Measurements from ENCODE around the gene TIPRL.

The TIPRL gene

DNA sequence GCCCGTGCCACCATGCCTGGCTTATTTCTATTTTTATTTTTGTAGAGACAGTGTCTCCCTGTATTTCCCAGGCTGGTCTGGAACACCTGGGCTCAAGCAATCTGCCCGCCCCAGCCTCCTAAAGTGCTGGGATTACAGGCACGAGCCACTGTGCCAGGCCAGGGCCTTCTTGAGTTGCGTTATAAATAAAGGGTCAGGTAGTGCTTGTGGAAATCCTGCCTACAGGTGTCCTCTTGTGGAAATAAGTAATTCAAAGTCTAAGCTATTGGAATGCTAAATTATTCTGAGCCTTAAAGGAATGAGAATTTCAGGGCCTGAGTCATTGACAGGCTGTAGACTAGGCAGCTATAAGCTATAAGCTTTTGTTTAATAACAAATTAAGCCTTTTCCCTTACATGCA, 38.9 kb downstream of the TIPRL start:
- no peak for DNase-seq

DNA sequence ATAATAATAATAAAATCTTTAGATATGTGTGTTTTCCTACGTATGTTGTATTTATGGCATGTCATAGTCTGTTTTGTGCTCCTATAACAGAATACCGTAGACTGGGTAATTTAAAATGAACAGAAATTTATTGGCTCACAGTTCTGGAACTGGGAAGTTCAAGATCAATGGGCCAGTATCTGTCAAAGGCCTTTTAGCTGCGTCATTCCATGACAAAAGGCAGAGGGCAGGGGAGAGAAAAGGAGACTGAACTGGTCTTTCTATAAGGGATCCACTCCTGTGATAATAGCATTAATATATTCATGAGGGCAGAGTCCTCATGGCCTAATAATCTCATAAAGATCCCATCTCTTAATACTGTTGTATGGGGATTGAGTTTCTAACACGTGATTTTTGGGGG, 39.9 kb downstream of the TIPRL start:
- DNase-seq, result no peak

DNA sequence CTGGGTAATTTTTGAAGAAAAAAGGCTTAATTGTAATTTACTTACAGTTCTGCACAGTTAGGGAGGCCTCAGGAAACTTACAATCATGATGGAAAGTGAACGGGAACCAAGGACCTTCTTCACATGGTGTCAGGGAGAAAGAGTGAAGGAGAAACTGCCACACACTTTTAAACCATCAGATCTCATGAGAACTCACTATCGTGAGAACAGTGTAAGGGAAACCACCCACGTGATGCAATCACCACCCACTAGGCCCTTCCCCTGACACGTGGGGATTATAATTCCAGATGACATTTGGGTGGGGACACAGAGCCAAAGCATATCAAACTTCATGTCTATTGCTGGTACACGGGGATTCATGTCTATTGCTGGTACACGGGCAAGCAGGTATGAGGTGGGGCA, 41.7 kb downstream of the TIPRL start:
- no peak for DNase-seq

DNA sequence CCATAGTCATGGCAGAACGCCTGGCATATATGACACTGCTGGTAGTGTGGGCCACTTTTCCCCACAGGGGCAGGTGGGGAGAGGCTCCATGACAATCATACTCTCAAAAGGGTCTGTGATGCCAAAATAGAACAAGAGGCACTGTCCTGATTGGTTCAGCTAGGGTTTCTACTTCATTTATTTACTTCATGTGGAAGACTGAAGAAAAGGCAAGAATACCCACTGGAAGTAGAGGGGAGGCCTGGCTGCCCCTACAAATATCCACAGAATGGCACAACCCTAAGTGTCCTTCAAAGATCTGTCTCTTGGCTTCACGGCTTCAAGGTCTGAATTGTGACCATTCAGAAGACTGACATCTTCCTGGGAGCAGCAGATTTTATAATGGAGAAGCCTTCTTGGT, 42.5 kb downstream of the TIPRL start:
- no peak for DNase-seq

DNA sequence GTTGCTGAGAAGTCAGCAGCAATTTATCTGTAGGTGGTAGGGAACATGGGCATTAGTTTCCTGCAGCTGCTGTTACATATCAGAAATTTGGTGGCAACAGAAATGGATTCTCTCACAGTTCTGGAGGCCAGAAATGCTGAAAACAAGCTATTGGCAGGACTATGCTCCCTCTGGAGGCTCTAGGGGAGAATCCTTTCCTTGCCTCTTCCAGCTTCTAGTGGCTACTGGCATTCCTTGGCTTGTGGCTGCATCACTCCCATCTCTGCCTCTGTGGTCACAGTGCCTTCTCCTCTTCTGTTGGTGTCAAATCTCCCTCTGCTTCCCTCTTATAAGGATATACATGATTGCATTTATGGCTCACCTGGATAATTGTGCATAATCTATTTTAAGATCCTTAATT, 44.5 kb downstream of the TIPRL start:
- no peak for DNase-seq

DNA sequence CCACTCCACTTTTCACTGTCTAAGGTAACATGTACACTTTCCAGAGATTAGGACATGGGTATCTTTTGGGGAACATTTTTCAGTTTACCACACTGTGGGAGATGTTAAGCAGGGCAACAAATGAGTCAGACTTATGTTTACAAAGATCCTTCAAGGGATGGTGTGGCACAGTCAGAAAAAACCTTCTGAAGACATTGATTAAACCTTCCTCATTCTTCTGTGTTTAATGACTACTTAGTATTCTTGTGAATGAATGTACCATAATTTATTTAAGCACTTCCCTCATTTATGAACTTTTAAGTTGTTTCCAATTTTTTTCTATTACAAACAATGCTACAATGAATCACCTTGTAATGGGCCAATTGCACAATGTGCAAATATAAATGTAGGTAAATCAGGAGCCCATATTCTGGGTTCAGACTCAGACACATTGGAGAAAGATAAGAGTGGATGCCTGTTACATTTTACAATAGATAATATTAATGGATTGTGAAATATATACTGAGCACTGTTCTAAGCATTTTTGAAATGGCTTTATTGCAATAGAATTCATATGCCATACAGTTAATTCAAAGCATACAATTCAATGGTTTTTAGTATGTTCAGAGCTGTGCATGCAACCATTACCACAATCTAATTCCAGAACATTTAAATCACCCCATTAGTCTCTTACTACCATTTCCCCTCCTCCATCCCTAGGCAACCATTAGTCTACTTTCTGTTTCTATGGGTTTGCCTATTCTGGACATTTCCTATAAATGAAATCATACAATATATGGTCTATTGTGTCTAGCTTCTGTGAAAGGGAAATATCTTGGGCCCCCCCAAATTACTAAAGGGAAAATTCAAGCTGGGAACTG, 45.1 kb downstream of the TIPRL start:
- no peak for DNase-seq

DNA sequence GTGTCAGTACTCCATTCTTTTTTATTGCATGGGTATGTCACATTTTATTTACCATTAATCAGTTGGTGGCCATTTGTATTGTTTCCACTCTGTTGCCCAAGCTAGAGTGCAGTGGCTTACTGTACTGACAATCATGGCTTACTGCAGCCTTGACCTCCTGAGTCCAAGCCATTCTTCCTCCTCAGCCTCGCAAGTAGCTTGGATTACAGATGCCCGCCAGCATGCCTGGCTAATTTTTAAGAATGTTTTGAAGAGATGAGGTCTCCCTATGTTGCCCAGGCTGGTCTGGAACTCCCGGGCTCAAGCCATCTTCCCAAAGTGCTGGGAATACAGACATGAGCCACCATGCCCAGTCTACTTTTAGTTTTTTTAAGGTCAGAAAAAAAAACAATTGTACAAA, 46.2 kb downstream of the TIPRL start:
- DNase-seq, result no peak

DNA sequence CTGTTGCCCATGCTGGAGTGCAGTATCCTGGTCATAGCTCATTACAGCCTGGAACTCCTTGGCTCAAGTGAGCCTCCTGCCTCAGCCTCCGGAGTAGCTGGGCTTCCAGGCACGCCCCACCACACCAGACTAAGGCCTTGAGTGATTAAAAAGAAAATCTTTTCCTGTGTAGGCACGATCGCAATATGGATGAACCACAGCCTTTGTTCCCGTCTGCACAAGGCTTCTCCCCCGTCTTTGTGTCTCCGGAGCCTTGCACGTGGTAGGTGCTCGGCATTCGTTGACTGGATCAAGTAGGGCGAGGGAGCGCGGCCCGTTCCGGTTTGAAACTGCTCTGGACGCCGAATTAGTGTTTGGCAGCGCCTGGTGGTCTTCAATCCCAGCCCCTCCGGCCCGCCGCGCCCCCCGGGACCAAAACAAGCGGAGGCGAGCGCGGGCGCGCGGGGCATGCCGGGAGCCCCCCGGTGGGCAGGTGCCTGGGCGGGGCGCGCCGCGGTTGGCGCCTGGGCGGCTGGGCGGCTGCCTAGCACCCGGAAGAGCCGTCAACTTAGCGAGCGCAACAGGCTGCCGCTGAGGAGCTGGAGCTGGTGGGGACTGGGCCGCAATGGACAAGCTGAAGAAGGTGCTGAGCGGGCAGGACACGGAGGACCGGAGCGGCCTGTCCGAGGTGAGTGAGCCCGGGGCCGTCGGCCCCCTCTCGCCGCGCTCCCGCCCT, 46.9 kb downstream of the TIPRL start, which contains the start of gene SFT2D2:
TSS of gene SFT2D2 (plus strand) at position 529 of the 715 bp plus-strand sequence. CDS start at position 605, 76 bp downstream.
- DNase-seq, result peak; percentile 82

DNA sequence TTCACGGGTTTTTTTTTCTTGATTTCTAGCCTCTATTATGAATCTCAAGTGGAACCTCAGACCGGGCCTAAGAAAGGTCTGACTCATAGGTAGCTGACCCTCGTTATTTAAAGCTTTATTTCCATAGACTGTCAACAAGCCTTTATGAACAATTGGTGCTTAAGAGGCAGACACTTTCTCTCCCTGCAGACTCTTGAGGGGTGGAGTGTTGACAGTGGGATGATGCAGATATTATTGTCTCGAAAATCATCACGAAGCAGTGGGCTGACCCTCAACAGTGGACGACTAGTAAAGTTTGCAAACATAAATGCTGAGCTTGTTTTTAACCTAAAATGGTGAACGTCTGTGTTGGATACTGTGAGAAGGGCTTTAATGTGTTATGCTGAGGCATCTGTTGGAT, 48.9 kb downstream of the TIPRL start:
- no peak for DNase-seq

DNA sequence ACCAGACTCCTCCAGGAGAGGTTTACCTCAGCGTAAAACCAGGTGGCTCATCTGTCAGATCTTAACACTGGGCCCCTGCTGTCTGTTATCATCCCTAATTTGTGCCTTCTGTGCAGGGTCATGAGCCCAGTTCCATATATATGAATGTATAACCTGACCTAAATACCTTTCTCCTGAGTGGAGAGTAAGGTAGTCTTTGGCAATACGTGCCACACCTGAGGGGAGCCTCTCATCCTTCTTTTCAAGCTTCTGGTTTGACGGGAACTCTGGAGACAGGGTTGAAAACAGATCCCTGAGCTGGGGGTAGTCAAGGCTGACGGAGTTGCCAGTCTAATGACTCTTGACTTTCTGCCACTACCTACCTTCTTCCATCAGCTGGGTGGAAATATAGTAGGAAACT, 51.1 kb downstream of the TIPRL start:
- DNase-seq, result no peak

DNA sequence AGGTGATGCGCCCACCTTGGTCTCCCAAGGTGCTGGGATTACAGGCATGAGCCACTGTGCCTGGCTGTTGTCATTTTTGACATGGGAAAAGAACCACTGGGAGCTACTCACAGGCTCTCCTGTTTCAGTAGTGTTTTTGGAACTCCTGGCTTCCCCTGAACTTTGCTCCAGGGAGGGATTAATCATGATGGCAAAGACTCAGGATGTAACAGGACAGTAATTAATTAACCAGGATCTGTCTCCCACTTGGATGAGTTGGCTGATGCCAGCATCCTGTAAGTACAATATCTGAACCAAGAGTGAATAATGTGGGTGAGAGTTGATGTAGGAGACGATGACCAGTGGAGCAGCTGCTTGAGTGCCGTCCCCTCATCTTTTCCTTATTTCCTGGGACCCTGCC, 51.9 kb downstream of the TIPRL start:
- DNase-seq, result no peak

DNA sequence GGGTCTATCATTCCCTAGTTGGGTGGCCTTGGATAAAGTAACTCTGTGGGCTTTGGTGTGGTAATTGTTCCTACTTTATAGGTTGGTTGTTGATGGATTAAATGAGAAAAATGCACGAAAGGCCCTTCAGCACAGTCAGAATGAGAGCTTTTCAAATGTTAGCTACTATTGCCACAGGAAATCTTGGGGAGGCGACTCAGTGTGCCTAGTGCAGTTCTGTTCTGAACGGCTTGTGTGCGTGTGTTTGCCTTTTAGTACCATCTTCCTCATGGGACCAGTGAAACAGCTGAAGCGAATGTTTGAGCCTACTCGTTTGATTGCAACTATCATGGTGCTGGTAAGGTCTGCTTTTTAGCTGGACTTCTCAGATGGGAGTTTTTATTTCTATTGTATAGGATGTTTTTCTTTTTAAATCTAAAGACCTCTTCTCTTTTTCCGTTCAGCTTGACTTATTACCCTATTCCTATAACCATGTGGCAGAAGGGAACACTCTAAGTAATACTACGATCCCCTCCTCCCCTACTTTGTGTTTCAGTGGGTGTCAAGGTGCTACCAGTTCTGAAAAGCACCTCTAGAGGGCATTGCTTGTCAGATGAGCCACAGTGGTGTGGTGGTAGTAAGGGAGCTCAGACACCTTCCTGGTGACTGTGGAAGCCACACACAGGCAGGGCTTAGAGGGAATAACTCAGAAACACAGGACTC, 56.2 kb downstream of the TIPRL start:
- peak; percentile 36 for DNase-seq

DNA sequence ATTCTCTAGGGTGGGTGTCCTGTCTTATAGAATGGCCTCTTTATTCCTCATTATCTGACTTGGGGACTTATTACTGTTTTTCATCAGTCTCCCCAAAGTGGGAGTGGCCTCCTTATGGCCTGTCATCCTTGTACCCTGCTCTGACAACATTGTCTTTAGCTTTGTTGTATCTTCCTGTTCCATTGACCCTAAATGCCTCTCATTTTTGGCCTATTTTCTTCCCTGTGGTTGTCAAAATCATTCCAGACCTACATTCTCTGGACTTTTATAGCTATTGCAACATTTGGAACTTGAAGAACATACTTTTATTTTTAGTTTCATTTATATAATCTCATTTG, 56.8 kb downstream of the TIPRL start:
- no peak for DNase-seq

DNA sequence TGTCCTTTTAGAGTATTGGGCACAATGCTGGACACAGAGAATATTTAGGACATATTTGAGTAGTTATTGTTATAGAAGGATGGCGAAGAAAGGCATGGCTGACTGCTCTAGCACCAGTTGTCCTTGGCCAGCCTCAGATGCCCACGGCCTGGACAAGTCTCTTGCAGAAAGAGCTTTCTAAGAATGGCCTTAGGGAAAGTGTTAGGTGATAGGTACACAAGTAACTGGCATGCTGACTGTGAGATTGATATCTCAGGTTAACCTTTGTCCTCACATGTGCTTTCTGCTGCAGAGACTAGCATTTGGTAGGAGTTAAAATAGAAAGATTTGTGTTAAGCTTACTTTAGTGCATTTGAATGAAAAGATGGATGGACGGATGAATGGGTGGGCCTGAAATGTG, 57.2 kb downstream of the TIPRL start:
- DNase-seq, result no peak

DNA sequence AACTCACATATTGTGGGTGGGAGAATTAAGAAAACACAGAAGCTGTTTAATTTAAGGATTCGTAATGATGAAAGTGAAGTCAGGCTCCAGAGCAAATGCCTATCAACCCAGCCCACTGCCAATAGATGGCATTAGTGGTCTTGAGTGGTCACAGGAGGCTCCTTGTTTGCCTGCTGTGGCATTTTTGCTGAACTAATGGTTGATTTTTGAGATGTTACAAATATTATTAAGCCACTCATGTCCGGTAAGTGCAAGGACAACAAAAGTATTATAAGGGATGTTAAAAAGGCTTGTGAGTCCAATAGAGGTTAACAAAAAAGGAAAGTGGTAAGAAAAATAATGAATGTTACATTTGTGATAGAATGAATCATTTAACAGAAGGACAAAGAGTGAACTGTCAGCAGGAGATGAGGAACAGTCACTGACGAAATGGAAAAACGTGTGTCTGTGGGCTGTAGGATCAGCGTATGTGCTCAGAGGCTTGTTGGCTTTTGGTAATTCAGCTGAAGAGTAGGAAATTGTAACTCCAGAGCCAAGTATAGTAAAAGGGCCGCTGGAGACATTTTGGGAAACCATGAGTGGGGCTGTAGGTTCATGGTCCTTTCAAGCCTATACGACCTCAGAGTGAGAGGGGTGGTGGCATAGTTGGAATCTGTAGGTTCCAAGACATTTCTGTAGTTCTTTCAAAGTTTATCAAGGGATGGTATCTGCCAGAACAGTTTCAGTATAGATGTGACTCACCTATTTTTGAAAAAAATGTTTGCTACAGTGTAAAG, 58.3 kb downstream of the TIPRL start:
- no peak for DNase-seq

DNA sequence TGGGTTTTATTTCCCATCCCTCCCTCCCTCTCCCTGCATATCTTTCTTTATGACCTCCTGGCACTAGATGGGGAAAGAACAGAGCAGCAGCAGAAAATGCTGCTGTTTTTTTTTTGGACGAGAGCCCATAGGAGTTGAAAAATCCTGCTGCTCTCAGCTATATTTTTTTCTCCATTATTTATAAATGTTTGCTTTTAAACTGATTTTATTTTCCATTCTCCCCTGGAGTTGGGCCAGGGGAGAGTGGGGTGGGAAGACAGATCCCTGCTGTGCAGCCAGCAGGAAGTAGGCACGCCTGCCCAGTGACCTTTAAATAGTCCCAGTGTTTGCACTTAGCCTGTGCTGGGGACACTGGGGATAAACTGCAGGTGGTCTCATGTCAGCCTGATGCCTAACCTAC, 64.4 kb downstream of the TIPRL start:
- DNase-seq, result no peak

DNA sequence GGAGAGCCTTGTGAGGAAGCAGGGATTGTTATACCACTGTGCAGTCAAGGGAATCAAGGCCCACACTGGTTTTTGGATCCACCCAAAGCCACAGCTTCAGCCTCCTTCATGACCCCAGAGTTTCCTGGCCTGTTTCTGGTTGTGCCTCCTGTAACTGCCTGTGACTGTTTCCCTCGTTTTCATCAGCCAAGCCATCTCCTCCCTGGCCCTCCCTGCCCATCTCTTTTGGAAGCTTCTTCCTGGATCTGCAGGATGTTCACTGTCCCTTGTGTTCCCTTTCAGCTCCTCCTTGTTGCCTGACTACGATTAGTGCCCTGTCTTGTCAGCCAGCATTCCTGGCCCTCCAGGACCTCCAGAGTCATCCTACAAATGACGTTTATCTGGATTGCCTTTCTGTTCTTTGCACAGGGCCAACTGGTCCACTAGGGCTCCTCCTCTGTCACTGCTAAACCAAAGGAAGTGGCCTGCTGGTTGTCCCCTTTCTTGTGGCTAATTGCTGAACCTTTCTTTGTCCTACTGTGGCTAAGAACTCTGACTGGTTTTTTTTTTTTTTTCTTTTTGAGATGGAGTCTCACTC, 65.0 kb downstream of the TIPRL start:
- no peak for DNase-seq

DNA sequence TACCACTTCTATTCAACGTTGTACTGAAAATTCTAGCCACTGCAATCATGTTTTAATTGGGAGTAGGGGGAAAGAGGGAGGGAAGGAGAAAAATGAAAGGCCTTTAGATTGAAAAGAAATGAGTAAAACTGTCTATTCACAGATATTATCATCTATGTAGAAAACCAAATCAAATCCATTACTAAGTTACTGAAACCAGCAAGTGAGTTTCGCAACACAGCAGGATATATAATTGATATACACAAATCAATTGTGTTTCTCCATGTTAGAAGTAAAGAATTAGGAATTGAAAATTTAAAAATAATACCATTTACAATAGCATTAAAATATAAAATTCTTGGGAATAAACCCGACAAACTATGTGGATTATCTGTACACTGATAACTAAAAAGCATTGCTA, 66.3 kb downstream of the TIPRL start:
- DNase-seq, result no peak

DNA sequence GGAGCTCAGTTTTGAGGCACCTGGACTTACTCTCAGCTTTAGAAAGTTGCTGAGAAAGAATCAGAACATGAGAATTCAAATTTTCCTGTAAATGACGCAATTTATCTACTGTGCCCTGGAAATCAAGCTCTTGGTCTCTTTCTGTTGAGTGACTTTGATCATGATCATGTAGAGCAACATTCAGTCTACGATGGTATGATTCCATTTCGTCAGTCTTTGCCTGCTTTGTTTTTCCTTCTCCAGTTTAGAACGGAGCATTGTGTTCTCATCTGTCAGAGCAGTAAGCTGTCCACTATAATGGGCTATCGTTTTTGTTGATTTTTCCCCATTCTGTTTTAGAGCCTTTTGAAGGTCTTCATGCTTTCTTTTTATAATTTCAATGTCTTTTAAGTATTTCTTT, 67.7 kb downstream of the TIPRL start:
- no peak for DNase-seq

Data from CD4-positive, alpha-beta T cell treated with Interleukin-6 for 4 hours (primary cell).